ENCODE data around the gene SEC22C.

GRCh38 chr3:42501681-42502428 is 79.9 kb downstream of the SEC22C start:
- TF ChIP-seq CTCF (IDR thresholded peaks at IDR 0.05) (peak; percentile 44 to 74 (median 60)), POLR2A (IDR thresholded peaks at IDR 0.05) (no peak)

All from heart left ventricle (tissue), 13 donors.